ENCODE results near the gene GALNTL6. TPM values are rescaled to one million over a fixed set of nuclear protein-coding genes. Genes with fewer than 3 reads are reported as not detected.

Gene GALNTL6
- total RNA-seq, 2 donors from 2014 or later: not detected

GRCh38 chr4:172105918-172106317 lies 292.7 kb downstream of the GALNTL6 start:
- ATAC-seq (replicated peaks in 1 of 2) (no peak), DNase-seq (no peak)
- no peak overlapping the region for H3K27ac Mint-ChIP-seq
- no peaks in the 10 kb centered on the region for H3K27me3 Mint-ChIP-seq (ENCODE audit: low read depth)
- no peaks in the 10 kb centered on the region for H3K36me3 Mint-ChIP-seq (ENCODE audit: insufficient read depth in 2 of 2)
- H3K9me3 Mint-ChIP-seq: peaks cover 5 to 7% of the 10 kb centered on the region in 2 donors
- no peaks in the 10 kb centered on the region for H3K4me1 Mint-ChIP-seq (ENCODE audit: low read depth)
- H3K4me3 Mint-ChIP-seq: no peak overlapping the region

GRCh38 chr4:172109466-172109865 lies 296.3 kb downstream of the GALNTL6 start:
- H3K9me3 Mint-ChIP-seq: peaks cover 2 to 4% of the 10 kb centered on the region in 2 donors

GRCh38 chr4:172124656-172125308 lies 311.6 kb downstream of the GALNTL6 start:
- Mint-ChIP-seq H3K9me3 (peaks cover 1 to 7% of the 10 kb centered on the region in 2 donors), H3K36me3 (ENCODE audit: insufficient read depth in 2 of 2) (no peaks in the 10 kb centered on the region), H3K27me3 (ENCODE audit: low read depth) (no peaks in the 10 kb centered on the region), H3K4me3 (no peak overlapping the region), H3K4me1 (ENCODE audit: low read depth) (no peaks in the 10 kb centered on the region), H3K27ac (no peak overlapping the region)
- no peak for DNase-seq
- ATAC-seq (replicated peaks in 1 of 2): no peak

More at GRCh38 chr4:172109466-172109865, 296.3 kb downstream of the GALNTL6 start:
- H3K27ac Mint-ChIP-seq: no peak overlapping the region
- ATAC-seq (replicated peaks in 1 of 2) (no peak), DNase-seq (no peak)
- H3K27me3 Mint-ChIP-seq (ENCODE audit: low read depth): no peaks in the 10 kb centered on the region
- no peak overlapping the region for H3K4me3 Mint-ChIP-seq
- no peaks in the 10 kb centered on the region for H3K36me3 Mint-ChIP-seq (ENCODE audit: insufficient read depth in 2 of 2)
- no peaks in the 10 kb centered on the region for H3K4me1 Mint-ChIP-seq (ENCODE audit: low read depth)

GRCh38 chr4:172125443-172125842 lies 312.2 kb downstream of the GALNTL6 start:
- ATAC-seq (replicated peaks in 1 of 2) (no peak), DNase-seq (no peak)
- Mint-ChIP-seq H3K4me1 (ENCODE audit: low read depth) (no peaks in the 10 kb centered on the region), H3K27me3 (ENCODE audit: low read depth) (no peaks in the 10 kb centered on the region), H3K9me3 (peaks cover 1 to 7% of the 10 kb centered on the region in 2 donors), H3K36me3 (ENCODE audit: insufficient read depth in 2 of 2) (no peaks in the 10 kb centered on the region), H3K4me3 (no peak overlapping the region), H3K27ac (no peak overlapping the region)

GRCh38 chr4:172127168-172127567 lies 314.0 kb downstream of the GALNTL6 start:
- Mint-ChIP-seq H3K9me3 (peaks cover 0 to 7% of the 10 kb centered on the region in 2 donors), H3K4me1 (ENCODE audit: low read depth) (no peaks in the 10 kb centered on the region), H3K4me3 (no peak overlapping the region), H3K27ac (no peak overlapping the region), H3K36me3 (ENCODE audit: insufficient read depth in 2 of 2) (no peaks in the 10 kb centered on the region), H3K27me3 (ENCODE audit: low read depth) (no peaks in the 10 kb centered on the region)
- DNase-seq (no peak), ATAC-seq (replicated peaks in 1 of 2) (no peak)

- no peak for ATAC-seq (replicated peaks in 1 of 2)
- H3K9me3 Mint-ChIP-seq: peaks cover 2 to 9% of the 10 kb centered on the region in 2 donors
These were observed 316.4 kb downstream of the GALNTL6 start for GRCh38 chr4:172129593-172129992.

GRCh38 chr4:172134521-172134920 lies 321.3 kb downstream of the GALNTL6 start:
- no peak for DNase-seq
- Mint-ChIP-seq H3K27me3 (ENCODE audit: low read depth) (no peaks in the 10 kb centered on the region), H3K27ac (no peak overlapping the region), H3K36me3 (ENCODE audit: insufficient read depth in 2 of 2) (no peaks in the 10 kb centered on the region), H3K9me3 (peaks cover 2 to 4% of the 10 kb centered on the region in 2 donors), H3K4me1 (ENCODE audit: low read depth) (no peaks in the 10 kb centered on the region), H3K4me3 (no peak overlapping the region)
- ATAC-seq (replicated peaks in 1 of 2): no peak

More at GRCh38 chr4:172129593-172129992, 316.4 kb downstream of the GALNTL6 start:
- H3K27me3 Mint-ChIP-seq (ENCODE audit: low read depth): no peaks in the 10 kb centered on the region
- no peaks in the 10 kb centered on the region for H3K4me1 Mint-ChIP-seq (ENCODE audit: low read depth)
- no peaks in the 10 kb centered on the region for H3K36me3 Mint-ChIP-seq (ENCODE audit: insufficient read depth in 2 of 2)
- H3K4me3 Mint-ChIP-seq: no peak overlapping the region
- DNase-seq: no peak
- no peak overlapping the region for H3K27ac Mint-ChIP-seq

- no peaks in the 10 kb centered on the region for H3K36me3 Mint-ChIP-seq (ENCODE audit: insufficient read depth in 2 of 2)
- no peak overlapping the region for H3K27ac Mint-ChIP-seq
- DNase-seq: no peak
- no peak overlapping the region for H3K4me3 Mint-ChIP-seq
- no peak for ATAC-seq (replicated peaks in 1 of 2)
- no peaks in the 10 kb centered on the region for H3K27me3 Mint-ChIP-seq (ENCODE audit: low read depth)
- peaks cover 0 to 2% of the 10 kb centered on the region in 2 donors for H3K9me3 Mint-ChIP-seq
- H3K4me1 Mint-ChIP-seq (ENCODE audit: low read depth): no peaks in the 10 kb centered on the region
These were observed 327.8 kb downstream of the GALNTL6 start for GRCh38 chr4:172141025-172141424.

- no peak for DNase-seq
- ATAC-seq (replicated peaks in 1 of 2): no peak
- Mint-ChIP-seq H3K27ac (no peak overlapping the region), H3K4me1 (ENCODE audit: low read depth) (no peaks in the 10 kb centered on the region), H3K9me3 (peaks cover 0 to 2% of the 10 kb centered on the region in 2 donors), H3K4me3 (no peak overlapping the region), H3K36me3 (ENCODE audit: insufficient read depth in 2 of 2) (no peaks in the 10 kb centered on the region), H3K27me3 (ENCODE audit: low read depth) (no peaks in the 10 kb centered on the region)
These were observed 329.1 kb downstream of the GALNTL6 start for GRCh38 chr4:172142281-172142741.

- no peaks in the 10 kb centered on the region for H3K36me3 Mint-ChIP-seq (ENCODE audit: insufficient read depth in 2 of 2)
- H3K9me3 Mint-ChIP-seq: peaks cover 0 to 2% of the 10 kb centered on the region in 2 donors
- H3K4me3 Mint-ChIP-seq: no peak overlapping the region
- H3K27me3 Mint-ChIP-seq (ENCODE audit: low read depth): no peaks in the 10 kb centered on the region
- no peak for DNase-seq
- H3K4me1 Mint-ChIP-seq (ENCODE audit: low read depth): no peaks in the 10 kb centered on the region
- ATAC-seq (replicated peaks in 1 of 2): no peak
- H3K27ac Mint-ChIP-seq: no peak overlapping the region
These were observed 330.6 kb downstream of the GALNTL6 start for GRCh38 chr4:172143605-172144314.

- Mint-ChIP-seq H3K27ac (no peak overlapping the region), H3K4me3 (no peak overlapping the region), H3K27me3 (ENCODE audit: low read depth) (no peaks in the 10 kb centered on the region), H3K36me3 (ENCODE audit: insufficient read depth in 2 of 2) (no peaks in the 10 kb centered on the region), H3K9me3 (peaks cover 3 to 5% of the 10 kb centered on the region in 2 donors), H3K4me1 (ENCODE audit: low read depth) (no peaks in the 10 kb centered on the region)
- no peak for ATAC-seq (replicated peaks in 1 of 2)
- DNase-seq: no peak
These were observed 334.5 kb downstream of the GALNTL6 start for GRCh38 chr4:172147687-172148086.

- H3K4me3 Mint-ChIP-seq: no peak overlapping the region
- ATAC-seq (replicated peaks in 1 of 2): no peak
- H3K27ac Mint-ChIP-seq: no peak overlapping the region
- peaks cover 4 to 5% of the 10 kb centered on the region in 2 donors for H3K9me3 Mint-ChIP-seq
- no peaks in the 10 kb centered on the region for H3K27me3 Mint-ChIP-seq (ENCODE audit: low read depth)
- no peaks in the 10 kb centered on the region for H3K4me1 Mint-ChIP-seq (ENCODE audit: low read depth)
- no peaks in the 10 kb centered on the region for H3K36me3 Mint-ChIP-seq (ENCODE audit: insufficient read depth in 2 of 2)
- no peak for DNase-seq
These were observed 336.1 kb downstream of the GALNTL6 start for GRCh38 chr4:172149329-172149728.

GRCh38 chr4:172152284-172152683 lies 339.1 kb downstream of the GALNTL6 start:
- Mint-ChIP-seq H3K9me3 (peaks cover 4 to 5% of the 10 kb centered on the region in 2 donors), H3K36me3 (ENCODE audit: insufficient read depth in 2 of 2) (no peaks in the 10 kb centered on the region), H3K27ac (no peak overlapping the region), H3K4me1 (ENCODE audit: low read depth) (no peaks in the 10 kb centered on the region), H3K27me3 (ENCODE audit: low read depth) (no peaks in the 10 kb centered on the region), H3K4me3 (no peak overlapping the region)
- DNase-seq (no peak), ATAC-seq (replicated peaks in 1 of 2) (no peak)
